ENCODE results near the gene KDM1A. TPM values are rescaled to one million over a fixed set of nuclear protein-coding genes. Genes with fewer than 3 reads are reported as not detected.

The KDM1A gene
- polyA plus RNA-seq, 1 experiment = 91.8 TPM

GRCh38 chr1:23111600-23112535 lies 92.6 kb downstream of the KDM1A start:
- no peak for DNase-seq (ENCODE audit: low read depth, low spot score)
- no peaks in the 10 kb centered on the region for H3K9me3 ChIP-seq (ENCODE audit: control insufficient read depth, insufficient read depth, low read length)
- no peak overlapping the region for H3K4me3 ChIP-seq (ENCODE audit: low read depth, low read length)
- no peak overlapping the region for H3K27ac ChIP-seq (ENCODE audit: low read depth, low read length)
- CTCF ChIA-PET = interaction anchor here (0.7 to 3.8 kb wide), 2 partner anchors 73 to 1857 kb away, joined by 5 to 20 read pairs; no protein-coding TSS in a partner anchor
- no peaks in the 10 kb centered on the region for H3K27me3 ChIP-seq (ENCODE audit: control insufficient read depth, insufficient read depth, low read length)
- POLR2A ChIA-PET = interaction anchor here (0.6 to 1.5 kb wide), 3 partner anchors 11 to 101 kb away, joined by 3 to 4 read pairs (median 3); no protein-coding TSS in a partner anchor
- TF ChIP-seq CTCF (IDR thresholded peaks at IDR 0.05; ENCODE audit: low read depth, low read length) = no peak

- Histone ChIP-seq H3K27ac (ENCODE audit: low read depth, low read length) (no peak overlapping the region), H3K27me3 (ENCODE audit: control insufficient read depth, insufficient read depth, low read length) (no peaks in the 10 kb centered on the region), H3K4me3 (ENCODE audit: low read depth, low read length) (no peak overlapping the region), H3K9me3 (ENCODE audit: control insufficient read depth, insufficient read depth, low read length) (no peaks in the 10 kb centered on the region)
- TF ChIP-seq CTCF (IDR thresholded peaks at IDR 0.05; ENCODE audit: low read depth, low read length) = no peak
- CTCF ChIA-PET = interaction anchor here (0.6 to 0.9 kb wide), 2 partner anchors 9 to 16 kb away, joined by 3 to 4 read pairs; no protein-coding TSS in a partner anchor
- DNase-seq (ENCODE audit: low read depth, low spot score) = no peak
- POLR2A ChIA-PET = no interaction called here
These were observed 95.3 kb downstream of the KDM1A start for GRCh38 chr1:23114424-23115079.

- no peaks in the 10 kb centered on the region for H3K9me3 ChIP-seq (ENCODE audit: control insufficient read depth, insufficient read depth, low read length)
- H3K27me3 ChIP-seq (ENCODE audit: control insufficient read depth, insufficient read depth, low read length) = no peaks in the 10 kb centered on the region
- CTCF ChIA-PET = interaction anchor here (0.8 kb wide), 1 partner anchor 68 kb away, joined by 4 read pairs; no protein-coding TSS in a partner anchor
- TF ChIP-seq CTCF (IDR thresholded peaks at IDR 0.05; ENCODE audit: low read depth, low read length) = no peak
- DNase-seq (ENCODE audit: low read depth, low spot score) = no peak
- no peak overlapping the region for H3K27ac ChIP-seq (ENCODE audit: low read depth, low read length)
- POLR2A ChIA-PET = no interaction called here
- H3K4me3 ChIP-seq (ENCODE audit: low read depth, low read length) = no peak overlapping the region
These were observed 97.1 kb downstream of the KDM1A start for GRCh38 chr1:23116216-23116836.

GRCh38 chr1:23116921-23117699 lies 97.8 kb downstream of the KDM1A start:
- CTCF ChIA-PET = interaction anchor here (0.8 kb wide), 1 partner anchor 67 kb away, joined by 4 read pairs; no protein-coding TSS in a partner anchor
- POLR2A ChIA-PET = no interaction called here
- TF ChIP-seq CTCF (IDR thresholded peaks at IDR 0.05; ENCODE audit: low read depth, low read length) = no peak

More at GRCh38 chr1:23116921-23117699, 97.8 kb downstream of the KDM1A start:
- no peak overlapping the region for H3K27ac ChIP-seq (ENCODE audit: low read depth, low read length)
- no peak overlapping the region for H3K4me3 ChIP-seq (ENCODE audit: low read depth, low read length)
- no peaks in the 10 kb centered on the region for H3K9me3 ChIP-seq (ENCODE audit: control insufficient read depth, insufficient read depth, low read length)
- DNase-seq (ENCODE audit: low read depth, low spot score) = no peak
- H3K27me3 ChIP-seq (ENCODE audit: control insufficient read depth, insufficient read depth, low read length) = no peaks in the 10 kb centered on the region

All from AG04450 (cell line).